HG03095 (cell line): ENCODE data around the gene IL4I1.

Source experiments
- ATAC-seq: cut with Tn5 transposase; IDR thresholded peaks from one replicate; pipeline ENCODE4 v1.9.1; 2021; ENCODE audit warnings: moderate library complexity; ENCODE audit not compliant: unreplicated experiment

Gene IL4I1

GRCh38 chr19:49864890-49865289, 31.8 kb downstream of the IL4I1 start:
- ATAC-seq: no peak

DNA sequence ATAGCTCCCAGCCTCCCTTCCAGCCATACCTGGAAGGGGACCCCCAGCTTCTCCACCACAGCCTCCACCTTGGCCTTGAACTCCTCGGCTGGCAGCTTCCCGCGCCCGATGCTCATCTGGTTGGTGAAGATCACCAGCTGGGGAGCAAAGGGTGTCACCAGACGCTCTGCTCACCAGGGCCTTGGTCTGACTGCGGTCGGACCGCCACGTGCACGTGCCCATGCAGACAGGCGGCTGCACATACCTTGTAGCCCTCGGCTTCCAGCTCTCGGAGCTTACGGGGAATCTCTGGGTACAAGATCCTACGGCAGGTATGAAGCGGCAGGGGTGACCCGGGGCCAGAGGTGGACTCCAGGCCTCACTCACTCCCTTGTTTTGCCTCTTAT, 32.8 kb downstream of the IL4I1 start:
- no peak for ATAC-seq

DNA sequence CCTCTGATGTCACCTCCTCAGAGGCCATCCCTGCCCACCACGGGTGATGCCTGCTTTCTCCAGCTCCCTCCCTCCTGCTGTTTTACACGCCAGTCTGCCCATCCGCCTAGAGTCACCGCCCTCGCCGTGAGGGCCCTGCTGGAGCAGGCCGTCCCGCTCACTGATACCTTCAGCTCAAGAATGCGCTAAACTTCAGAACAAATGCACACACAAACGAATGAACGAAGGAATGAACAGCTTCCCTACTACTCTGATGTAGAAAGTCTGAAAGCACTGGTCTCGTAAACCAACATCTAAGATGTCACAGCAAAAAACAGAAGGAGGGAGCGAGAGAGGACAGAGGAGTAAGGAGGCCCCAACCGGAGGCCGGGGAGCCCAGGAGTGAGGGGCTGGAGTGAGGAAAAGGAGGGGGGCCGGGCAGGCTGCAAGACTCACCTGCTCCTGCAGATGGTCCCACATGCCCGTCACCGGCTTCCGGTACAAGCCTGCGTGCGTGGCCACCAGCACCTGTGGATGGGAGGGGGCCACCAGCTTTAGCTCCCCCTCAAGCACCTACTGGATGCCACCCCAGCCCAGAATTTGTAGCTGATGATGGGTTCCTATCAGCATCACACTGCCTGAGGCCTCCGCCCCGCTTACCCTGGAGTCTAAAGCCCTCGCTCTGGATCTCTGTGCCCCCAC, 33.3 kb downstream of the IL4I1 start:
- ATAC-seq: no peak

- ATAC-seq: no peak
These were observed 34.1 kb downstream of the IL4I1 start for GRCh38 chr19:49862391-49863253.

- no peak for ATAC-seq
These were observed 34.9 kb downstream of the IL4I1 start for GRCh38 chr19:49861541-49862378.

DNA sequence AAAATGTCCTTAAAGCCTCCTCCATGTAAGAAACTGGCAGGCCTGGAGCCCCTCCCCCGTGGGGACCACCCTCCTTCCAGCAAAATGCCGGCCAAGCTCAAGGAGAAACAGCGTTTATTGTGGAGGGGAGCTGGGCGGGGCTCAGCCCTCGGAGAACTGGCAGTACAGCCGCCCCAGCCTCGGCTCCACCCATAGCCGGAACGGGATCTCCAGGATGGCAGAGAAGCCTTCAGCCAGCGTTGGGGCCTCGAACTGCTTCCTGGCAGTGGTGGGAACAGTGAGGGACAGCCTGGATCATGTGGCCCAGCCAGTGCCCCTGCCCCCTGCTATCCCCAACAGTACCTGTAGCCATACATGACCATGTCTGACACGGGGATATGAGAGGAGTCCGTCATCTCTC, 35.6 kb downstream of the IL4I1 start:
- no peak for ATAC-seq

- no peak for ATAC-seq
These were observed 36.2 kb downstream of the IL4I1 start for GRCh38 chr19:49860336-49861102.

GRCh38 chr19:49859682-49860335, 36.9 kb downstream of the IL4I1 start:
- ATAC-seq: no peak

GRCh38 chr19:49858088-49858985, 38.4 kb downstream of the IL4I1 start:
- ATAC-seq: no peak

DNA sequence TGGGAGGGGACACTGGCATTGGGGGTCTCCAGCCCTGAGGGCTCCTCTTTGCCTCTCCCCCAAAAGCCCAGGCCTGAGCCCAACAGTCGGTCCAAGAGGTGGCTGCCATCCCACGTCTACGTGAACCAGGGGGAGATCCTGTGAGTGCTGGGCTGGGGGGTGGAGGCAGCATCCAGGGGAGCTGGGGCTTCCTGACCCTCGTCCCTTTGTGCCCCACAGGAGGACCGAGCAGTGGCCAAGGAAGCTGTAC, 38.9 kb downstream of the IL4I1 start:
- no peak for ATAC-seq

GRCh38 chr19:49857061-49857837, 39.4 kb downstream of the IL4I1 start:
- no peak for ATAC-seq

GRCh38 chr19:49856574-49857021, 40.1 kb downstream of the IL4I1 start:
- ATAC-seq: no peak

DNA sequence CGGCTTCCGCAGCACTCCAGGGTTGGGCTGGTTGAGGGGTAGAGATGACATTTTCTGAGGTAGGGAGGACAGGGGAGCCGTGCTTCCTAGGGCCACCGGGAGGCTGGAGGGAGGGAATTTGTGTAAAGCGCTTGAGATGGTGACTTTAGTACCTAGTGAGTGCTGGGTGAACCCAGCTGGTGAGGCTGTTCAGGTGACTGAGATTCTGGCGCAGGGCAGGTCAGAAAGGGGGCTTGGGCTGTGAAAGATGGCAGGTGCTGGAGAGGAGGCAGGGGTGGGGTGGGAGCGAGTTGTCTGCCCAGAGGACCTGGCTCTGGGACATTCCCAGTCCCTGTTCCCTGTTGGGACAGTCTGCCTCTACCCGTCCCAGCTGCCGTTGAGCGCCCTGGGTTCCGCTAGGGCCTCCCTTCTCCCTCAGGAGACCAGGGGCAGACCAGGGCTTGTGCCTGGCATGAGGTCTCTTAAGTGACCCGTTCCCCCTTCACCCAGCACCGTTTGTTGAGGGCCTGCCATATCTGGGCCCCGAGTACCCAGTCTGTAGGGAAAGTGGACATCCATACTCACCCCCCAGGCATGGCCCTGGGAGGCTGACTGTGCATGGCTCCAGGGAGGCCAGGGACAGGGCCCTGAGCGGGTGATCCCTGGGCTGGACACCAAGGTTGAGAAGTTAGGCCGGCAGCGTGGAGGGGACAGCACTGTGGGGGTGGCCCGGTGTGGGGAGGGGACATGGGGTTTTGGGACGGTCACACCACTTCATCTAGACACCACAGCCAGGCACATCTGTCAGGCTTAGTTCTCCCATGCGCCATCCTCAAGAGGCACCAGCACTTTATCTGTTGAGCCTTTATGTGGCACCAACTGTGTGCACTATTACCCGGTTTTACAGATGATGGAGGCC, 40.8 kb downstream of the IL4I1 start:
- no peak for ATAC-seq

- ATAC-seq: no peak
These were observed 41.4 kb downstream of the IL4I1 start for GRCh38 chr19:49855277-49855675.

DNA sequence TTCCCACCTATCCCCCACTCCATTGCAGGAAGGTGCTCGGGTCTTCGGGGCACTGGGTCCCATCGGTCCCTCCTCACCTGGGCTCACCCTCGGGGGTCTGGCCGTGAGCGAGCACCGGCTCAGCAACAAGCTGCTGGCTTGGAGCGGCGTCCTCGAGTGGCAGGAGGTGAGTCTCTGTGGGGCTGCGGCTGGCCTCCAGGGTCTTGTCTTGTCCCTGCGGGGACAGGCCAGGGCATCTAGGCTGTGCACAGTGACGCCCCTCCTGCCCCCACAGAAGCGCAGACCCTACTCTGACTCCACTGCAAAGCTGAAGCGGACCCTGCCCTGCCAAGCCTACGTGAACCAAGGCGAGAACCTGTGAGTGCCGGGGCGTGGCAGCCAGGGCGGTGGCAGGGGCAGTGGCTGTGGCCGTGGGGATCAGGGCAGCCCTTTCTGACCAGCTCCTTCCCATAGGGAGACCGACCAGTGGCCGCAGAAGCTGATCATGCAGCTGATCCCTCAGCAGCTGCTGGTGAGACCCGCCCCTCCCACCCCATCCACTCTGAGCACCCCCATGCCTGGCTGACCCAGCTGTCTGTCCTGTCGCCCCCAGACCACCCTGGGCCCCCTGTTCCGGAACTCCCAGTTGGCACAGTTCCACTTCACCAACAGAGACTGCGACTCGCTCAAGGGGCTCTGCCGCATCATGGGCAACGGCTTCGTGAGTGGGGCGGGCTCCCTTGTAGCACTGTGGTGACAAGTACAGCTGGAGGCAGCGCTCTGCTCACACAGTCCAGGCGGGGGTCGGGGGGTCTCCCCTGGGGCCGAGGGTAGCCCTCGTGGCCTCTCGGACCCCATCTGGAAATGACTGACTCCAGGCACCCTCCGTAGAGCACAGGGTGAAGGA, 42.1 kb downstream of the IL4I1 start:
- ATAC-seq: no peak

GRCh38 chr19:49853852-49854377, 42.8 kb downstream of the IL4I1 start:
- ATAC-seq: no peak
